Ascending aorta (tissue), 2 donors: Measurements from ENCODE around the gene COL9A3. TPM values are rescaled to one million over a fixed set of nuclear protein-coding genes. Genes with fewer than 3 reads are reported as not detected.

ENCODE experiments used
- DNase-seq, 2 donors: peaks; one replicate each; pipeline ENCODE4 v3.0.0-alpha.2; 2019; ENCODE audit warnings: low spot score in 2 of 2
- H3K27ac ChIP-seq, 2 donors: fragments of 200-600 bp; sonication (generic); one replicate each; pipeline ENCODE4 v1.5.1; 2016 to 2017; ENCODE audit warnings: mild to moderate bottlenecking in 1 of 2
- H3K27me3 ChIP-seq: fragments of 200-600 bp; sonication (generic); one replicate; pipeline ENCODE4 v1.5.1; 2017
- H3K36me3 ChIP-seq, 2 donors: fragments of 200-600 bp; sonication (generic); one replicate each; pipeline ENCODE4 v1.5.1; 2016
- H3K4me1 ChIP-seq, 2 donors: fragments of 200-600 bp; sonication (generic); one replicate each; pipeline ENCODE4 v1.5.1; 2016 to 2017; ENCODE audit warnings: mild to moderate bottlenecking in 1 of 2
- H3K4me3 ChIP-seq, 2 donors: fragments of 200-600 bp; sonication (generic); one replicate each; pipeline ENCODE4 v1.5.1; 2016 to 2017; ENCODE audit warnings: mild to moderate bottlenecking in 1 of 2
- H3K9me3 ChIP-seq, 2 donors: fragments of 200-600 bp; sonication (generic); one replicate each; pipeline ENCODE4 v1.5.1; 2016
- CTCF ChIP-seq, 3 experiments: fragments of 200-600 bp in 2 of 3; fragments of 450-650 bp in 1 of 3; sonication (generic) in 2 of 3; IDR thresholded peaks; one replicate each; pipeline ENCODE4 v1.5.1; 2016 to 2019; ENCODE audit warnings: antibody characterized with exemption in 3 of 3, mild to moderate bottlenecking in 1 of 3, moderate library complexity in 1 of 3
- intact Hi-C: fragments of 100-400 bp; cut with DNase I; formaldehyde crosslinking; loops from one replicate; pipeline ENCODE4 v1.15.1; 2023
- total RNA-seq: library from RNA; depleted of rRNA; stranded (reverse); fragments of >200 nt; gene quantifications from one replicate; pipeline ENCODE4 v1.1.0, GENCODE V29; 2016

COL9A3 gene
- total RNA-seq, 1 donor from 2014 or later = 13.8 TPM

GRCh38 chr20:62792182-62792939 lies 24.5 kb upstream of the COL9A3 start:
- Histone ChIP-seq H3K36me3 (no peaks in the 10 kb centered on the region), H3K4me3 (no peak overlapping the region), H3K27me3 (no peaks in the 10 kb centered on the region), H3K27ac (no peak overlapping the region), H3K9me3 (no peaks in the 10 kb centered on the region), H3K4me1 (peaks cover 4 to 13% of the 10 kb centered on the region in 2 donors)
- no peak for TF ChIP-seq CTCF (IDR thresholded peaks at IDR 0.05)
- intact Hi-C loops = loop anchor here (5.0 to 10.0 kb wide), 7 partner anchors 70 to 1072 kb away; partner anchors contain the start of genes ABHD16B, CABLES2, LSM14B and TAF4
- no peak for DNase-seq

- Histone ChIP-seq H3K36me3 (peaks cover 0 to 2% of the 10 kb centered on the region in 2 donors), H3K27ac (peak overlapping the region; percentile 87 to 94), H3K4me3 (peak overlapping the region in 1 of 2 donors; percentile 62), H3K4me1 (peaks cover 4 to 15% of the 10 kb centered on the region in 2 donors), H3K27me3 (no peaks in the 10 kb centered on the region), H3K9me3 (no peaks in the 10 kb centered on the region)
- TF ChIP-seq CTCF (IDR thresholded peaks at IDR 0.05) = no peak
- DNase-seq = no peak
- intact Hi-C loops = loop anchor here (5.0 to 10.0 kb wide), 7 partner anchors 69 to 1072 kb away; partner anchors contain the start of genes ABHD16B, CABLES2, LSM14B and TAF4
Observed at GRCh38 chr20:62792940-62793756, 23.7 kb upstream of the COL9A3 start.

- Histone ChIP-seq H3K36me3 (peaks cover 4 to 7% of the 10 kb centered on the region in 2 donors), H3K27me3 (no peaks in the 10 kb centered on the region), H3K9me3 (no peaks in the 10 kb centered on the region), H3K4me3 (peak overlapping the region; percentile 43 to 62), H3K27ac (peak overlapping the region; percentile 87 to 94), H3K4me1 (peaks cover 4 to 15% of the 10 kb centered on the region in 2 donors)
- no peak for DNase-seq
- intact Hi-C loops = loop anchor here (1.0 to 10.0 kb wide), 12 partner anchors 11 to 1071 kb away; partner anchors contain the start of genes ABHD16B, ADRM1, CABLES2 and LSM14B
- no peak for TF ChIP-seq CTCF (IDR thresholded peaks at IDR 0.05)
Observed at GRCh38 chr20:62793757-62794006, 23.2 kb upstream of the COL9A3 start.

GRCh38 chr20:62794007-62794724 lies 22.7 kb upstream of the COL9A3 start:
- peaks cover 9 to 12% of the 10 kb centered on the region in 2 donors for H3K36me3 ChIP-seq
- no peaks in the 10 kb centered on the region for H3K9me3 ChIP-seq
- peak; percentile 79 to 97 for DNase-seq
- peak overlapping the region; percentile 89 for H3K4me3 ChIP-seq
- H3K27me3 ChIP-seq = no peaks in the 10 kb centered on the region
- peaks cover 4 to 15% of the 10 kb centered on the region in 2 donors for H3K4me1 ChIP-seq
- no peak for TF ChIP-seq CTCF (IDR thresholded peaks at IDR 0.05)
- H3K27ac ChIP-seq = peak overlapping the region; percentile 90 to 94
- intact Hi-C loops = loop anchor here (1.0 to 10.0 kb wide), 12 partner anchors 10 to 1071 kb away; partner anchors contain the start of genes ABHD16B, ADRM1, CABLES2 and LSM14B
